ENCODE results near the gene PDE8B.

The PDE8B gene

DNA sequence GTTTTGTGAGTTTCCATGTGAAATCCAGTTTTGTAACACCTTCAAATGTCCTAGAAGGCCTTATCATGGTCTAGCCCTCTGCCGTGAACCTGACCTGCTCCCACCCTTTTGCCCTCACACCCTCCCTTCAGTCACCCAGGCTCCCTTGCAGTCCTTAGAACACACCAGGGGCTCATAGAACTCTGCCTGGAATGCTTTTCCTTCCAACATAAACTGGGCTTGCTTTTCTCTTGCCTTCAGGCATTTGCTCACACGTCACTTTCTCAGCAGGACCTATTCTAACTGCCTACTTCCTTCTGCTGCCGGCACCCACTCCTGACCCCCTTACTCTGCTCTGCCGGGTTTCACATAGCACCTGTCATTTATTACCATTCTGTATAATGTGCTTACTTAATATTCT lies 111.9 kb downstream of the PDE8B start:
- no peak for DNase-seq

- DNase-seq: no peak
Measured at GRCh38 chr5:77325921-77326541, 115.6 kb downstream of the PDE8B start.

DNA sequence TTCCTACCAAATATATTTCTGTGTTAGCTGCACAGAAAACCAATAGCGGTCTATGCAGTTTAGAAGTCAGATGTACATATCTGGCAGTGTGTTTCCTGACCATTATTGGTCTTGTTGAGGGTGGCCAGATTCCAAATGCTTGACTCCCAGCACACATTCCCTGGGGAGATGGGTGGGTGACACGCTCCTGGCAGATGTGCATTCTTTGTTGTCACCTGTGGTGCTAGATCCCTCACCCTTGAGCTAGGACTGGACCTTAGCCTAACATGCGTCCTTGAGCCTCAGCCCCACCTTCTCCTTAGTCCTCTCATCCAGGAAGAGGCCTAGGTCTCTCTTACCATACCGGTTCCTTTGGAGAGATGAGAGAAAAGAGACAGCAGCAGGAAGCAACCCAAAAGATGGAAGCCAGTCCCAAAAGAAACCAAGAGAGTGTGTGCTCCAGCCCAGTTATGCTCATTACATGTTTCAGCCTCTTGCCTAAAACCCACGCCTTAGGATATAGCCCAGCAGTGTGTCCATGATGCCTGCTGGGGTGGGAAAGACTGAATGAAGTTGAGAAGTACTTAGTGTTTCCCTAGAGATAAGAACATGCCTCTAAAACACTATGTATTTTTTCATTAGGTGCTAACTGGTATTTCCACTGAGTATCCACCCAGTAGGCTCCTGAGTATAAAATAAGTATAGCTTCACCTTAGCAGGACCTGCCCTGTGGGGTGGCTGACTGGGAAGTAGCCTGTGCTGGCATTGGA lies 116.7 kb downstream of the PDE8B start:
- DNase-seq: no peak

- no peak for DNase-seq
Measured at GRCh38 chr5:77328930-77329647, 118.6 kb downstream of the PDE8B start.

DNA sequence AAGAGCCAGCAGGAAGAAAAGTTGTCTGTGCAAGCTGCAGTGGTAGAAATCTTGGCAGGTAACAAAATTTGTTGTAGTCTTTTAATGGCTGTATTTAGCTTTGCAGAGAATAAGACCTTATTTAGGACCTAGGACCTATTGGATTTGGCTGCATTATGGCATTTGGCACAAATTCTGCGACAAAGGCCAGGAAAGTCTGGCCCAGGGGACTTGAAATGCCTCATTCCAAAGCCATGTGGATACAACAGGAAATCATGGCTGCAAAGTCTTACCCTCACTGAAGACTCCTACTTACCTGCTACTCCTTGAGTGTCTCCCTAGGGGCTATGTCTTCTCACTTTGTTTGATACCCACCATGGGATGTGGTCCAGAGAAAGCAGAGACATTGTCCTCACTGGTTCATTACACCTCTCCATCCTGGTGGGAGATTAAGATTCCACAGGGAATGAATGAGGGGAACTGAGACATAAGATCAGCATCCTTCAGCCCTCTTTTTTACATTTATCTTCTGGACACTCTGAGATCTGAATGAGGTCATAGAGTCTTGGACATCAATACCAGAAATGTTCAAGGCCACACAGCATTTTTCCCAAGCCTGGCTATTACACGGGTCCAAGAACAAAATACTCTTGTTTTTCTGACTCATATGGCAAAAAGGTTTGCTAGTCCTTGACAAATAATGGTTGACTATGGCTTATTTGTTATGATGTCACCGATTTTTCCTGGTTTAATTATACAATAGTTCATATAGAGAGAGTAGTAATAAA lies 119.4 kb downstream of the PDE8B start:
- DNase-seq: no peak

DNA sequence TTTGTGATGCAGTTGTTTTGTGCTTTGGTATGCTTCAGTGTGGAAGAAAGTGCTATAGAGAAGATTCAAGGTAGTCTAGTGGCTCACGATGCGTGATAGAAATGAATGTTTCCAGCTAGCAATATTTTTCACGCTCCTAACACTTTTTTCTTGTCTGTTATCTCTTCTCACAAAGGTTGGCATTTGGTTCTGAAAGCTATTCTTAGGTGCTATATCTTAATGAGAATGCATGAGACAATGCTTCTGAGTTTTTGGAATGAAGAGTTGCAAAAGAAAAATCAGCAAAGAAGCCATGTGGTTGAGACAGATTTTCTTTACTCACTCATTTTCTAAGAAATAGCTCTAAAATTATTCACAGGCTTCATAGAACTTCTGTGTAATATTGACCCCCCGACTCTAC lies 122.6 kb downstream of the PDE8B start:
- no peak for DNase-seq

- DNase-seq: no peak
Measured at GRCh38 chr5:77333451-77334123, 123.1 kb downstream of the PDE8B start.

DNA sequence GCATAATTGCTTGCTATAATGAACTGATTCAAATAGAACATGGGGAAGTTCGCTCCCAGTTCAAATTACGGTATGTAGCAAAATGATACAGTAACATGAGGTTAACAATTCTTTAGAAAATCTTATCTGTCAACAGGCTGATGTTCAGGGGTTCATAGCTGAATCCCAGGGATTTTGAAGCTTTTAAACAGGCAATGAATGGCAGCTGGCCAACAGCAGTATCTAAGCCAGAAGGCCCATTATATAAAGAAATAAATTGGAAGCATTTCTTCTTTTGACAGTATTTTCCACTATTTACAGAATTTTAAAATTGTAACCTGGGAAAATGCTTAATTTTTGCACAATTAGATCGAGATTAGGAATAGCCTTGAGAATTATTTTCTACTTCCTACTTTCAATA lies 126.8 kb downstream of the PDE8B start:
- DNase-seq: no peak

GRCh38 chr5:77337686-77338085 lies 127.2 kb downstream of the PDE8B start:
- no peak for DNase-seq

GRCh38 chr5:77339337-77339890 lies 128.9 kb downstream of the PDE8B start:
- DNase-seq: no peak

DNA sequence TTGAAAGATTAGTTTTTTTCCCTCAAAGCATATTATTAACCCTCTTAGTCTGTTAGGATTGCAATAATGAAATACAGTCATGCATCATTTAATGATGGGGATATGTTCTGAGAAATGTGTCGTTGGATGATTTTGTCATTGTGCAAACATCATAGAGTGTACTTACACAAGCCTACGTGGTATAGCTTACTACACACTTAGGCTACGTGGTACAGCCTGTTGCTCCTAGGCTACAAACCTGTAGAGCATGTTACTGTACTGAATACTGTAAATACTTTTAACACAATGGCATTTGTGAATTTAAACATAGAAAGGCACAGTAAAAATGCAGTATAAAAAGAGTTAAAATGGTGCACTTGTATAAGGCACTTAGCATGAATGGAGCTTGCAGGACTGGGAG lies 132.7 kb downstream of the PDE8B start:
- no peak for DNase-seq

GRCh38 chr5:77347435-77348098 lies 137.1 kb downstream of the PDE8B start:
- DNase-seq: no peak

DNA sequence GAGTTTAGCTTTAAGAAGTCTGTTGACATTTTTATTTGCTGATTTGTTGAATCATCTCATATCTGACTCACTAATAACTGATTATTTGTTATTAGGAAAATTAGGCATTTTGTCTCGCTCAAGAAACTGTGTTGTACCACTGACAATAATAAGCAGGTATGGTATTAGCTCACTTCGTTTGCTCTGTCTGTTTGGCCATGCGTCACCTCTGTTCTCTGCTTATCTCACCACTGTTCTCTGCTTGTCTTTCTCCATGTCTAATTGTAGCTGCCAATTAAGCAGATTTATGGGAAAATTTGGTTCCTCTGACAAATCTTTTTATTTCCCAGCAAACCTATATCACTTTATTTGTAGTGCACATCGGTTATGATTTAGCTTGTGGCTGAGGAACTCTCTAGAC lies 142.8 kb downstream of the PDE8B start:
- no peak for DNase-seq

GRCh38 chr5:77354454-77354853 lies 144.0 kb downstream of the PDE8B start:
- no peak for DNase-seq

DNA sequence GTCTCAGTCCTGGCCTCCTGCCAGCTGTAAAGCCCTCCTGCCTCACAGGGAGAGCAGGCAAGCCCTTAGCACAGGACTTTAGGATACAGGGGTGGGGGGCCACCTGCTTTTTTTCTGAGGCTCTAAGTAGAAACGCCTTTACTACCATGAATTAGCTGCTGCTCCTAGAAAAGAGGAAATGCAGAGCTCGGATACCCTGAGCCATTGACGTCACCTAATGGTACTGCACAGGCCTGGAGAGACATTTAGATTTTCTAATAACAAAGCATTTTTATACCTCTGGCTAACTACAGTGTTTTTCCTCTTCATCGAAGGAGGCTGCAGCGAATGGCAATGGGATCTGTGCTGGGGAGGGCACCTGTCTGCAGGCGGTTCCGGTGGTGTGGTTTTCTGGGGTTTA lies 144.6 kb downstream of the PDE8B start:
- DNase-seq: no peak

DNA sequence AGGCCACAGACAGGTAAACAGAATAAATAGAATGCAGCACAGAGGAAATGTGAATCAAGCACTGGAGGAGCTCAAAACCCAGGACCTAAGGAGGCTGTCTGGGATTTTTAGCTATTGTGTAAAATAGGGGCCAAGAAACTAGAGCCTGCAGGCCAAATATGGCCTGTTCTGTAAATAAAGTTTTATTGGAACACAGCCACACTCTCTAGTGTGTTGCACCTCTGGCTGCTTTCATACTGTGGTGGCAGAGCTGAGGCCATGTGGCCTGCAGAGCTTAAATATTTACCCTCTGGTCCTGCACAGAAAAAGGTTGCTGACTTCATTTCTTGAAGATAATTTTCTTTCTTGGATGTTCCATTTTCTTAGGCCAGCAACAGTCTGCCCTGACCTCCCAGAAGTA lies 145.3 kb downstream of the PDE8B start:
- no peak for DNase-seq

DNA sequence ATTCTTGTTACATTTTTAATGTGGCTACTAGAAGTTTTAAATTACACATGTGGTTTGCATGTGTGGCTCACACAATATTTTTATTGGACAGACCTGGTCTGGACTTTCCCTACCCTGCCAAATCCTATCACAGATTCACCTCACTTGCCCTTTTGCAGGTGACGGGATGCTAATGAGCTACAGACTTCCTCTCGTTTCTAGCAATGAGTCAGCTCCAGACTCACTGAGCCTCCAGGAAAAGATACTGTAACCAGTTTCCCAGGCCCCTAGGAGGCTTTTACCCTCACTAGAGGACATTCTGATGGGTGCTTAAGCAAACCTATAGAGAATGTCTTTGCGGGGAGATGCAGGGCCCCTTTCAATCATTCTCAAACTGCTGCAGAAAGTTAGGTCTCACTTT lies 146.3 kb downstream of the PDE8B start:
- no peak for DNase-seq

- no peak for DNase-seq
Measured at GRCh38 chr5:77358255-77359205, 148.1 kb downstream of the PDE8B start.

DNA sequence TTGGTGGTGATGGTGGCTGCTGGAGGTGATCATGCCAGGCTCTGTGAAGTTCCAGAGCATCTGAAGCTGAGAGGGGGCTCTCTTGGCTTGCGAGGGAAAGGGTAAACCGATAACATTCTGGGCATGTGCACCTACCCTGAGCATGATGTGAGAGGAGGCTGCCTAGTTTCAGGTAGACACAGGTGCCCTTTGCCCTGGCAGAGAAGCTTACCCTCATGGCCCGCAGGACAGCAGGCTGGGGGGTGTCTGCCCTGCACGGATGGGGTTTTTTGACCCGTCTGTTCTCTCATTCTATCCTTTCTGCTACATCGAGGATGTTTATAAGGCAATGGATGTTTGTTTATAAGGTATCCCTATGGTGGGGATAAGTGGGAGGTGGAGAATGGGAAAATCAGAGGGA lies 148.8 kb downstream of the PDE8B start:
- no peak for DNase-seq

DNA sequence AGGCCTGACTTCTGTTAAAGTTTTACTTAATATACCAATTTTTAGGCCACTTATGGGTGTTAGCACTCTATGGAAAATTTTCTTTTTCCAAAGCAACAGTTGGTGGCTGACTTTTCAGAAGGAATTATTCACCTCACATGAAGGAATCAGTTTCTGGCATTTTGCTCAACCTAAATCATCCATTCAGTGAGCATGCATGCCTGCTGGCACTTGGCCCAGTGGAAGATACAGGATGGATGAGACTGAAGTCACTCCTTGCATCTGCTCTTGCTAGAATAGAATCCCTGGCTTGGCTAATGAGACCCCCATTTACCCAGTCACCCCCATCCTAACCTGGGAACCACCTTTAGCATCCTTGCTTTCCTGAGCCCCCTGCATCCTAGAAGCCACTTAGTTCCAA lies 149.9 kb downstream of the PDE8B start:
- DNase-seq: no peak

GRCh38 chr5:77360973-77361372 lies 150.5 kb downstream of the PDE8B start:
- DNase-seq: no peak
